Measurements from ENCODE around the gene FNBP1.
A peak's percentile ranks its signal among the peaks of the same experiment; 100 is the strongest.
"Not testable (repeated sequence)": the region's sequence is repeated elsewhere in the genome, so short reads cannot be mapped to it uniquely, and the experiment has no call there.

The FNBP1 gene

GRCh38 chr9:129894120-129894823 lies 148.7 kb downstream of the FNBP1 start:
- peaks cover 89% of the 10 kb centered on the region for H3K36me3 Mint-ChIP-seq (ENCODE audit: low read depth)

DNA sequence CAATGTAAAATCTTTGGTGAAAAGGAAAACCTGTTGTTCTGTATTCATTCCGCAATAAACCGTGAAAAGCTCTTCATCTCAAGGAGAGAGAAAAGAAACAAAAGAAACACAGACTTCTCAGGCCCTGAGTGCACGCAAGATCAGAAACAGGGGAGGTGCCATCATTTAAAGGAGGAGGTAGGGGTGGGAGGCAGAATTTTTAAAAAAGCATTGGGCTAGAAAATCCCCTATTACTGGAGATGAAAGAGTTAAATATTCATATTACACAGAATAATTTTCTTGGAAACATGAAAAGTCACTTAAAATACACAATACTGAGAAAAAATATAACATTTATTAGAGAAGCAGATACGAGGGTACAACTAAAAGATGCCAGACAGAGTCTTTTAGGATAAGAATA lies 151.4 kb downstream of the FNBP1 start:
- no peaks in the 10 kb centered on the region for H3K27me3 Mint-ChIP-seq (ENCODE audit: low read depth)
- H3K4me3 Mint-ChIP-seq: peak overlapping the region; percentile 90
- H3K4me1 Mint-ChIP-seq (ENCODE audit: low read depth): peaks cover 84% of the 10 kb centered on the region
- peak overlapping the region; percentile 99 for H3K27ac Mint-ChIP-seq
- H3K9me3 Mint-ChIP-seq: no peaks in the 10 kb centered on the region
- DNase-seq (ENCODE audit: low spot score): no peak
- peaks cover 84% of the 10 kb centered on the region for H3K36me3 Mint-ChIP-seq (ENCODE audit: low read depth)

More at GRCh38 chr9:129894120-129894823, 148.7 kb downstream of the FNBP1 start:
- DNase-seq (ENCODE audit: low spot score): no peak
- Mint-ChIP-seq H3K4me3 (peak overlapping the region; percentile 67), H3K27ac (peak overlapping the region; percentile 91), H3K27me3 (ENCODE audit: low read depth) (no peaks in the 10 kb centered on the region), H3K9me3 (no peaks in the 10 kb centered on the region), H3K4me1 (ENCODE audit: low read depth) (peaks cover 79% of the 10 kb centered on the region)

DNA sequence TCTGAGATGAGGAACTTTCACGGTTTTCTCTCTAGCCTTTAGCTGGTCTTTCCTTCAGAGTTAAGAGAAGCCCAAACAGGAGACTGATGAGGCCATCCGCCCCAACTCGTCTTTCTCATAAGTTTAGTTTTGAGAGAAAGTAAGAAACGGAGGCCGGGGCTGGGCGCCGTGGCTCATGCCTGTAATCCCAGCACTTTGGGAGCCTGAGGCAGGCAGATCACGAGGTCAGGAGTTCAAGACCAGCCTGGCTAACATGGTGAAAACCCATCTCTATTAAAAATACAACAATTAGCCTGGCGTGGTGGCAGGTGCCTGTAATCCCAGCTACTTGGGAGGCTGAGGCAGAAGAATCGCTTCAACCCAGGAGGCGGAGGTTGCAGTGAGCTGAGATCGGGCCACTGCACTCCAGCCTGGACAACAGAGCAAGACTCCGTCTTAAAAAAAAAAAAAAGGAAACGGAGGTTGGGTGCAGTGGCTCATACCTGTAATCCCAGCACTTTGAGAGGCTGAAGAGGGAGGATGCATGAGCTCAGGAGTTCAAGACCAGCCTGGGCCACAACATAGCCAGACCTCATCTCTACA lies 152.2 kb downstream of the FNBP1 start:
- H3K9me3 Mint-ChIP-seq; DNase-seq (ENCODE audit: low spot score); H3K27me3 Mint-ChIP-seq (ENCODE audit: low read depth): not testable (repeated sequence)
- H3K4me3 Mint-ChIP-seq: peak overlapping the region; percentile 90
- H3K4me1 Mint-ChIP-seq (ENCODE audit: low read depth): peaks cover 82% of the 10 kb centered on the region
- H3K27ac Mint-ChIP-seq: peak overlapping the region; percentile 99
- peaks cover 79% of the 10 kb centered on the region for H3K36me3 Mint-ChIP-seq (ENCODE audit: low read depth)

DNA sequence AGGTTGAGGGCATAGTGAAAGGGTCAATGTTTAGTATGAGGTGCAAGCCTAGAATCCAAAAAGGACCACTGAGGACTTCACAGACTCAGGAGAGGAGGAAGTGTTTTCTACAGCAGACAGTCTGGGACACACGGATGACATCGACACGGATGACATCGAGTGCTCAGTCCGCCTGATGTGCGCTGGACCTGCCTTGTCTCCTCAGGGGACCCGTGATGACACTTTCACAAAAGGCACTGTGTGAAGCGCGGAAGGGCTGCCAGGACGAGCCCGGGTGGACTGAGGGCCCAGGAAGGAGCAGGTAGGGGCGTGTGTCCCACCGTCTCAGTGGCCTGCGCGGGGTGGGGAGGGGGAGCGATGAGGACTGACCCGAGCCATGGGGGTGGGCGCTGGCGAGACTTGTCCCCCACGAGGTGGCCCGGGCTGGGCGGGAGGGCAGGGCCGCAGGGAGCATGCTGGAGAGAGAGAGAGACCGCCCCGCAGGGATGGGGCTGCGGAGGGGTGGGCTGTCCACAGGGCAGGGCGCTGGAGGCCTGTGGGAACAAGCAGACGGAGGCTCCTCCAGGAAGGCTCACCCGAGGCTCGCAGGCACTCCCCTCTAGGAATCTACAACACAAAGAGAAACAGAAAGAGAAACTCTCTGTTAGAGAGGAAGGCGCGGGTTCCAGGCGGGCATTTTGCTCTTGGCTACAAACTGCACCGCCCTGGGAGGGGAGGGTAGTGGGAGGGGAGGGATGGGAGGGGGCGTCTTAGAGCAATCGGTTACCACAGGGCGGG lies 152.9 kb downstream of the FNBP1 start:
- Mint-ChIP-seq H3K27ac (peak overlapping the region; percentile 99), H3K27me3 (ENCODE audit: low read depth) (no peaks in the 10 kb centered on the region), H3K36me3 (ENCODE audit: low read depth) (peaks cover 78% of the 10 kb centered on the region), H3K9me3 (no peaks in the 10 kb centered on the region), H3K4me1 (ENCODE audit: low read depth) (peaks cover 77% of the 10 kb centered on the region), H3K4me3 (peak overlapping the region; percentile 90)
- DNase-seq (ENCODE audit: low spot score): peak; percentile 78

DNA sequence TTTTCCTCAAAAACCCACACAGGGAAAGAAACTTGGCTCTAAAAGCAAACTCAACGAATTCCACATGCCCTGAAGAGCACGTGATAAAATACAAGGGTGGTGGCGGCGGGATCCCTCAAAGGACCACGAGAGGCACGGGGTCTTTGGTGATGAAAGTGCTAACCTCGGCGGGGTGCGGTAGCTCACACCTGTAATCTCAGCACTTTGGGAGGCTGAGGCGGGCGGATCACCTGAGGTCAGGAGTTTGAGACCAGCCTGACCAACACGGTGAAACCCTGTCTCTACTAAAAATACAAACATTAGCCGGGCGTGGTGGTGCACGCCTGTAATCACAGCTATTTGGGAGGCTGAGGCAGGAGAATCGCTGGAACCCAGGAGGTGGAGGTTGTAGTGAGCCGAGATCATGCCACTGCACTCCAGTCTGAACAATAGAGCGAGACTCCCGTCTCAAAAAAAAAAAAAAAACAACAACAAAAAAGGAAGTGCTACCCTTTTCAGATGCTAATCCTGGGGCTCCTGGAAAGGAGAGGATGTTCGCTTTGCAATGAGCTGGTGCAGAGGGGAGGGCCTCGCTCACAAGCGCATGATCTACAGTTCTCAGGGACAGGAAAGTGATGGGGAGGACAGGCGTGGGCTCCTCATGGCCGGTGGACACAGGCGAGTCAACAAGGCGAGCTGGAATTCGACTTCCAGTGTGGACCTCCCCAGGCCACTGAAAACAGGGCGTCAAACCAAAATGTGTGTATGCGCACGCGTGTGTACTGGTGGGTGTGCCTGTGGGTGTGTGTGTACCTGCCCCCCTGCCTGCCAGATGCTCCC lies 153.7 kb downstream of the FNBP1 start:
- Mint-ChIP-seq H3K4me1 (ENCODE audit: low read depth) (peaks cover 78% of the 10 kb centered on the region), H3K27ac (peak overlapping the region; percentile 99), H3K36me3 (ENCODE audit: low read depth) (peaks cover 77% of the 10 kb centered on the region), H3K4me3 (peak overlapping the region; percentile 90), H3K27me3 (ENCODE audit: low read depth) (no peaks in the 10 kb centered on the region), H3K9me3 (no peaks in the 10 kb centered on the region)
- peak; percentile 42 for DNase-seq (ENCODE audit: low spot score)

GRCh38 chr9:129888293-129889121 lies 154.5 kb downstream of the FNBP1 start:
- peak; percentile 97 for DNase-seq (ENCODE audit: low spot score)
- H3K27me3 Mint-ChIP-seq (ENCODE audit: low read depth): no peaks in the 10 kb centered on the region
- H3K36me3 Mint-ChIP-seq (ENCODE audit: low read depth): peaks cover 75% of the 10 kb centered on the region
- H3K4me3 Mint-ChIP-seq: peak overlapping the region; percentile 90
- peaks cover 76% of the 10 kb centered on the region for H3K4me1 Mint-ChIP-seq (ENCODE audit: low read depth)
- H3K9me3 Mint-ChIP-seq: no peaks in the 10 kb centered on the region
- peak overlapping the region; percentile 99 for H3K27ac Mint-ChIP-seq

GRCh38 chr9:129887334-129888292 lies 155.4 kb downstream of the FNBP1 start:
- no peaks in the 10 kb centered on the region for H3K9me3 Mint-ChIP-seq
- no peaks in the 10 kb centered on the region for H3K27me3 Mint-ChIP-seq (ENCODE audit: low read depth)
- H3K27ac Mint-ChIP-seq: peak overlapping the region; percentile 99
- peaks cover 72% of the 10 kb centered on the region for H3K4me1 Mint-ChIP-seq (ENCODE audit: low read depth)
- DNase-seq (ENCODE audit: low spot score): peak; percentile 86
- H3K4me3 Mint-ChIP-seq: peak overlapping the region; percentile 90
- H3K36me3 Mint-ChIP-seq (ENCODE audit: low read depth): peaks cover 71% of the 10 kb centered on the region

- H3K27ac Mint-ChIP-seq: peak overlapping the region; percentile 99
- H3K36me3 Mint-ChIP-seq (ENCODE audit: low read depth): peaks cover 70% of the 10 kb centered on the region
- H3K9me3 Mint-ChIP-seq: no peaks in the 10 kb centered on the region
- DNase-seq (ENCODE audit: low spot score): peak; percentile 73
- H3K4me3 Mint-ChIP-seq: peak overlapping the region; percentile 90
- no peaks in the 10 kb centered on the region for H3K27me3 Mint-ChIP-seq (ENCODE audit: low read depth)
- H3K4me1 Mint-ChIP-seq (ENCODE audit: low read depth): peaks cover 60% of the 10 kb centered on the region
Measured at GRCh38 chr9:129886226-129887174, 156.5 kb downstream of the FNBP1 start.

DNA sequence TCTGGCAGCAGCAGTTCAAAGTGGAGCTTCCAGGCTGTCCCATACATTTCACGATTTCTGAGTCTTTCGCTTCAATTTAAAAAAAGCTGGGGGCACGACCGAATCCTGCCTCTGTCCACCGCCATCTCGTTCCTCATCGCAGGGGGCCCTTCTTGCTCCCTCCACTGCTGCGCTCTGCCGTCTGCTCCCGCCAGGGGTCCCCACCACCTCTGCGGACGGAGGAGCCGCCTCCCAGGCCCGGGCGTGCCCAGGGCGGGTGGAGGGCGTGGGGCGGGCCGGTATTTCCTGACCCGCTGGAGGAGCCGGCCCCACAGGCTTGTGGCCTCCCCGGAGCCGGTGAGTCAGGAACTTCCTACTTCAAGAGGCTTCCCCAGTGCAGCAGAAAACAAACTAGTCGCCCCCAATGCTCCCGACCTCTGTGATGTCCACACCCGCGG lies 157.3 kb downstream of the FNBP1 start:
- Mint-ChIP-seq H3K9me3 (no peaks in the 10 kb centered on the region), H3K27ac (peak overlapping the region; percentile 99), H3K36me3 (ENCODE audit: low read depth) (peaks cover 62% of the 10 kb centered on the region), H3K27me3 (ENCODE audit: low read depth) (no peaks in the 10 kb centered on the region), H3K4me1 (ENCODE audit: low read depth) (peaks cover 53% of the 10 kb centered on the region), H3K4me3 (peak overlapping the region; percentile 90)
- DNase-seq (ENCODE audit: low spot score): peak; percentile 96

GRCh38 chr9:129885018-129885669 lies 157.8 kb downstream of the FNBP1 start:
- Mint-ChIP-seq H3K4me3 (peak overlapping the region; percentile 90), H3K27me3 (ENCODE audit: low read depth) (no peaks in the 10 kb centered on the region), H3K27ac (peak overlapping the region; percentile 99), H3K4me1 (ENCODE audit: low read depth) (peaks cover 52% of the 10 kb centered on the region), H3K36me3 (ENCODE audit: low read depth) (peaks cover 62% of the 10 kb centered on the region), H3K9me3 (no peaks in the 10 kb centered on the region)
- DNase-seq (ENCODE audit: low spot score): peak; percentile 44
